ENCODE data around the gene NALCN.
A peak's percentile ranks its signal among the peaks of the same experiment; 100 is the strongest.

NALCN gene

DNA sequence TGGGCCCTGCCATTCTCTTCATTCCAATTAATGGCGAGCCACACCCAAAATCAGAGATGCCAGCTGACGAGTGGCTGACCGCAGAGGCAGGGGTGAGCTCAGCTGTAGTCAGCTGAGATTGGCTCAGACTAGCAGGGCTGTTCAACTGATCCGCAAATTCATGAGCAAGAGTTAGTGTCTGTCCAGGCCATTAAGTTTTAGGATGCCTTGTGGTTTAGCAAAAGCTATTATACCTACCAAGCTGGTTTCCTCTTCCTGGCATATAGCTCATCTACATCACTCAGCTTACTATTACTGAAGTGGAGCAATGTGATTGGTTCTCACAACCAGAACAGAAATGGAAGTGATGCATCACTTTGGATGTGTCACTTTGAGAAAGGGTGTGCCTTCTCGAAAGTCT lies 148.7 kb downstream of the NALCN start:
- DNase-seq = no peak

DNA sequence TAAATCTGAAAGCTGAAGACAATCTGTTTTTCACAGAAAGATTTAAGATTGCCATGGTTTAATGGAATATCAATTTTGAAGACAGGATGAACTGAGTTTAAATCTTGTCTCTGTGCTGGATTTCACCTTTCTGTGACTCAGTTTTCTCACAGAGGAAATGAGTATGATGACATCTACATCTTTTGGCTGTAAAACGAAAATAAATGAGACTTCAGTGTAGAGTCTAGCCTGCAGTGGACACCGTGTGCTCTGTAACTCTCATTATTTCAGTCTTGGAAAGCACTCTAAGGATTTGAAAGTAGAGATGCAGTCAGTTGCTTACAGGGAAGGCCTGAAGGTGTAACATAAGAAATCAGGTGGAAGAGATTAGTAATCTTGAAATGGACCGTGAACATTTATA lies 150.4 kb downstream of the NALCN start:
- DNase-seq = no peak

DNA sequence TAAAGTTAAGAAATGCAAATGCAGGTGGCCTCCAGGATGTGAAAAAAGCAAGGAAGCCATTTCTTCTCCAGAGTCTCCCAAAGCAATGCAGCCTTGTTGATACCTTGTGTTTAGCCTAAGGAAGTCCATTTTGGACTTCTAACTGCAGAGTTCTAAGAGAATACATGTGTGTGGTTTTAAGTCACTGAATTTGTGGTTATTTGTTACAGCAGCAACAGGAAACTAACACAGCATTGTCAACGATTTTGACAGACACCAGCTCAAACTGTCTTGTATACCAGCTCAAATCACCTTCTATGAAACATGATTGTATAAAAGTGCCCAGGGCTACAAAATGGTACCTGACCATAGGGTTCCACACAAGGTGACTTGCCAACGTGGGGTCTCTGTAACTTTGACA lies 151.4 kb downstream of the NALCN start:
- DNase-seq = no peak

- no peak for DNase-seq
These were observed 154.0 kb downstream of the NALCN start for GRCh38 chr13:101262306-101262705.

GRCh38 chr13:101258509-101258908 lies 157.8 kb downstream of the NALCN start:
- DNase-seq = no peak

DNA sequence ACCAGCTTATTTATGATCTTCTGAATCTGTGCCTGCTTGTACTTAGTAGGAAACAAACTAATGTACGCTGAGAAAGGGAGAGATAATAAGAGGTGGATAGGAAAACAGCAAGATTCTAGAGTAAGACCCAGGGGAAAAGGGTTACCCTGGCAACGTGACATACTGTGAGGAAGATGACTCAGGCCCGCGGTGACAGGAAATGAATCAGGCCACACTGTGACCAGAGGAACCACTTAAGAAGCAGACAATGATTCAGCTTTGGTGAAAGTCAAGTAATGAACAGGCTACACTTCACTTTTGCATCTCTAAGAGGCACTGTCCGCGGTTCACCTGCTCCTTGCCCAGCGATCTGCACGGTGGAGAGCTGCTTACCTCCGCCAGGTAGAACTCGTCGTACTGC lies 158.2 kb downstream of the NALCN start:
- peak; percentile 1 to 27 for DNase-seq

- no peak for DNase-seq
These were observed 167.4 kb downstream of the NALCN start for GRCh38 chr13:101248739-101249514.

DNA sequence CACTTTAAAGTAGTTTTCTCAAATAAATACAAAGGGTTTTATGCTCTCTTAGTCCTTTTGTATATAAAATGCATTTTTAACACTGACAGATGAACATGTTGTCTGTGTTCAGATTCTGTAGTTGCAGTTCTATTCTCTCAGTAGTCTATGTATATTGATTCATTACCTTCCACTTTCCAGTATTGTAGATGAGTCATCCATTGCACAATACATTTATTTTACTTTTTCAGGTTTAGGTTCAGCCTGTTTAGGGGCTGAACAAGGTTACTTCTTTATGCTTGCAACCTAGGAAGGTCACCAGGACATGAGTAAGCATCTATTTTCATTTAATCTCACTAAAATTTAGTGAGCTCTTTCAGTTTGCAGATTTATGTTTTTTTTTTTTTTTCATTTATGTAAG lies 173.6 kb downstream of the NALCN start:
- DNase-seq = no peak

GRCh38 chr13:101238555-101238954 lies 177.8 kb downstream of the NALCN start:
- no peak for DNase-seq

- DNase-seq = no peak
These were observed 184.4 kb downstream of the NALCN start for GRCh38 chr13:101231751-101232428.

GRCh38 chr13:101230271-101230890 lies 185.9 kb downstream of the NALCN start:
- DNase-seq = no peak

DNA sequence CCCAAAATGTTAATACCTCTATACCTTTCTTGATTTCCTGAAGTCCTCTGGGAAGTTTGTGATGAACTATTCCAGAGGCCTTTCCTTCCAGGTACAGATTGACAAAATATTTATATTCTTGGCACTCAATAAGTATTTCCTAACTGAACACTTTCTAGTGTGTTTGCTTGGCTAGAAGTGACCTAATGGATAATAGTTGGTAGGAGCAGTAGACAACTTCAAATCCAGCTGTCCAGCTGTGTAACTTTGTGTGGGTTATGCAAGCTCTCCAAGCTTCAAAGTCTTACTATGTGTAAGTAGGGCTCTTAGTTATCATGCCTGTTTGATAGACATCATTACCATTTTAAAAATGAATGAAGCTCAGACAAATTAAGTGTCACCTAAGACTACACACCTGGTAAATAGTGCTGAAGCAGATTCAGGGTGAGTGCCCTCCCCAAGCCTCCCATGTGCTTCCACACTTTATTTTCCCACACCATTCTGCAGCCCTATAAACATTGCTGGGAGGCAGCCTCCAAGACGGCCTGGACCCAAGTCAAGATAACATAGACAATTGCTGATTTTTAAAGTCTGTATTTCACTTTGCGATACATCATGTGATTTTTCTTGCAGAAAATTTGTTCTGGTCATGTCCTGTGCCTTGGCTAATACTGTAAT lies 196.6 kb downstream of the NALCN start:
- no peak for DNase-seq

DNA sequence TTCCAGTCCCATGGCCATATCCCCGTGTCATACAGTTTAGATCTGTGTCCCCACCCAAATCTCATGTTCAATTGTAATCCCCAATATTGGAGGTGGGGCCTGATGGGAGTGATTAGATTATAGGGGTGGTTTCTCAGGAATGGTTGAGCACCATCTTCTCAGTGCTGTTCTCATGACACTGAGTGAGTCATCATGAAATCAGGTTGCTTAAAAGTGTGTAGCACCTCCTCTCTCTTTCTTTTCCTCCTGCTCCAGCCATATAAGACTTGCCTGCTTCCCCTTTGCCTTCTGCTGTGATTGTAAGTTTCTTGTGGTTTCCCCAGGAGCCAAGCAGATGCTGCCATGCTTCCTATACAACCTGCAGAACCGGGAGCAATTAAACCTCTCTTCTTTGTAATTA lies 197.8 kb downstream of the NALCN start:
- DNase-seq = no peak

GRCh38 chr13:101217086-101217485 lies 199.2 kb downstream of the NALCN start:
- DNase-seq = no peak

DNA sequence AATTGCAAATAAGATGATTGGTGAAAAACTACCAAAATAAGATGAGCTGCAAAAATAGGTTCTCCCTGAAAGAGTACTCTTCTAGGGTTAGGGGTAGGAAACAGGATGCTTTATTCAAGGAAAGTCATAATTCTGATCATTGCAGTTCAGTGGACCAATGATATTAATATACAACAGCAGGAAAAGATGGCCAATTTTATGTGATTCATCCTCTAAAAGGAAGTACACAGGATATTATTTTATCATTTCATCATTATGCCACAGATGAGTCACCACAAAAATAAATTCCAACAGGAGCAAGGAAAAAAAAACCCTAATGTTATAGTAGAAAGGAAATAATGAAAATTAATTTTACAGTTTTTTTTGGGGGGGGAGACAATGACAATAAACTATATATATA lies 205.0 kb downstream of the NALCN start:
- DNase-seq = no peak

- DNase-seq = no peak
These were observed 205.5 kb downstream of the NALCN start for GRCh38 chr13:101210774-101211173.

- DNase-seq = no peak
These were observed 207.0 kb downstream of the NALCN start for GRCh38 chr13:101209206-101209893.

GRCh38 chr13:101205408-101205807 lies 210.9 kb downstream of the NALCN start:
- DNase-seq = no peak

DNA sequence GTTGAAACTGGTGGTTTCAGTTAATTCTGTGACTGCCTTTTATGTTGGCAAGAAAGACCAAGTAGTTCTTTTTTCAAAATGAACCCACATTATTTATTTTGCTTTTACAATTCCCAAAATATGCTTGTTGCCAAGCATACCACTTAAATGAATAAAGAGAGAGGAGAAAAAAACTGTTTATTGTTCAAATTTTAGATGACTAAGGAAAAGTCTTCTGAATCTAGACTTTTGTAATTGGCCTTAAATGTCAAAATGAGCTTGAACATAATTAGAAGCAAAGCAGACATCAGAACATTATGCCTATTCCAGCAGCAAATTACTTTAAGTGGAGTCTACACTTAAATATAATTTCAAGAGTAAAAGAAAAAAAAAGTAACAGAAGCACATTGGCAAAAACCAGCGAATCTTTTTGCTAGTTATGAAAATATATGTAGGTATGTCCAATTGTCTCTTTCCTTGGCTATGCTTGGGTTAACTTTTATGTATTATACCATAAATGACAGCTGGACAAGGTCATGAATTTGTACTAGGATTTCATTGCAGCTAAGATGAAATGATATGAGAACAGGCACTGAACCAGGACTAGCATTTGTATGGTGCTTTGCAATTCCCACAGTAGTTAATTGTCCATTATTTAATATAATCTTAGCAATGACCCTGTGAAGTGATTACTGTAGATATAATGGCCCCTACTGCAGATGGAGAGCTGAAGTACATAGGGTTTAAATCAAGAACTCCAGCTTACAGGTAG lies 211.9 kb downstream of the NALCN start:
- DNase-seq = no peak

GRCh38 chr13:101202590-101202989 lies 213.7 kb downstream of the NALCN start:
- DNase-seq = no peak

- DNase-seq = no peak
These were observed 225.3 kb downstream of the NALCN start for GRCh38 chr13:101190976-101191375.

- no peak for DNase-seq
These were observed 226.0 kb downstream of the NALCN start for GRCh38 chr13:101190337-101190736.

All from bone marrow (tissue), 2 donors.